Measurements from ENCODE around the gene SLC24A3.

- TF ChIP-seq CTCF (IDR thresholded peaks at IDR 0.05) (peak; percentile 95), POLR2AphosphoS5 (IDR thresholded peaks at IDR 0.05; ENCODE audit: low read depth, low read length) (no peak), TCF7L2 (IDR thresholded peaks at IDR 0.05; ENCODE audit: low read depth, low read length) (peak; percentile 99)
- TF ChIP-seq, protein P1, sequence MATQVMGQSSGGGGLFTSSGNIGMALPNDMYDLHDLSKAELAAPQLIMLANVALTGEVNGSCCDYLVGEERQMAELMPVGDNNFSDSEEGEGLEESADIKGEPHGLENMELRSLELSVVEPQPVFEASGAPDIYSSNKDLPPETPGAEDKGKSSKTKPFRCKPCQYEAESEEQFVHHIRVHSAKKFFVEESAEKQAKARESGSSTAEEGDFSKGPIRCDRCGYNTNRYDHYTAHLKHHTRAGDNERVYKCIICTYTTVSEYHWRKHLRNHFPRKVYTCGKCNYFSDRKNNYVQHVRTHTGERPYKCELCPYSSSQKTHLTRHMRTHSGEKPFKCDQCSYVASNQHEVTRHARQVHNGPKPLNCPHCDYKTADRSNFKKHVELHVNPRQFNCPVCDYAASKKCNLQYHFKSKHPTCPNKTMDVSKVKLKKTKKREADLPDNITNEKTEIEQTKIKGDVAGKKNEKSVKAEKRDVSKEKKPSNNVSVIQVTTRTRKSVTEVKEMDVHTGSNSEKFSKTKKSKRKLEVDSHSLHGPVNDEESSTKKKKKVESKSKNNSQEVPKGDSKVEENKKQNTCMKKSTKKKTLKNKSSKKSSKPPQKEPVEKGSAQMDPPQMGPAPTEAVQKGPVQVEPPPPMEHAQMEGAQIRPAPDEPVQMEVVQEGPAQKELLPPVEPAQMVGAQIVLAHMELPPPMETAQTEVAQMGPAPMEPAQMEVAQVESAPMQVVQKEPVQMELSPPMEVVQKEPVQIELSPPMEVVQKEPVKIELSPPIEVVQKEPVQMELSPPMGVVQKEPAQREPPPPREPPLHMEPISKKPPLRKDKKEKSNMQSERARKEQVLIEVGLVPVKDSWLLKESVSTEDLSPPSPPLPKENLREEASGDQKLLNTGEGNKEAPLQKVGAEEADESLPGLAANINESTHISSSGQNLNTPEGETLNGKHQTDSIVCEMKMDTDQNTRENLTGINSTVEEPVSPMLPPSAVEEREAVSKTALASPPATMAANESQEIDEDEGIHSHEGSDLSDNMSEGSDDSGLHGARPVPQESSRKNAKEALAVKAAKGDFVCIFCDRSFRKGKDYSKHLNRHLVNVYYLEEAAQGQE (IDR thresholded peaks at IDR 0.05; ENCODE audit: insufficient read depth in 1 of 2, low read depth in 2 of 2, low read length in 1 of 2), result no peak
Measured at GRCh38 chr20:19692685-19693119, 480.3 kb downstream of the SLC24A3 start.

Data from Panc1 (cell line).